ENCODE data around the gene GPR137C. TPM values are rescaled to one million over a fixed set of nuclear protein-coding genes. Genes with fewer than 3 reads are reported as not detected.

Gene GPR137C
- total and polyA plus RNA-seq, 2 of the 8 experiments (the other 6 are each of a cell fraction or from before 2014, with no cell fraction given) = 2.7 to 4.3 TPM

DNA sequence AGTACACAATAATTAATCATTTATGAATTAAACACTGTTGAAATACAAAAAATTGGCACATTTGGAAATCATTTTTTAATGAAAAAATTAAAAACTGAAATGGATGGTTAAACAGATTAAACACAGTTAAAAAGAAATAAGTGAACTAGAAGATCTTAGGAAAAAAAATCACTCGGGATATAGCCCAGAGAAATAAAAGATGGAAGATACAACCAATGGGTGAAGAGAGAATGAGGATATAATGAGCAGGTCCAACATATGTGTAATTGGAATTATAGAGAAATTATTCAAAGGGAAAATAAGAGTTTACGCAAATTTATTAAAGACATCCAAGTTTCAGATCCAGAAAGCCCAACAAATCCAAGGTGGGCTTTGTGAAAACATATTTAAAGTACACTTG is 6.1 kb downstream of the GPR137C start:
- H3K14ac ChIP-seq (ENCODE audit: insufficient read length) = no peak overlapping the region
- H3K9ac ChIP-seq (replicated peaks in 1 of 4; ENCODE audit: extremely low read depth in 1 of 4, low read depth in 3 of 4, low read length in 3 of 4) = no peak overlapping the region
- H4K20me1 ChIP-seq (replicated peaks in 1 of 2; ENCODE audit: control insufficient read depth in 1 of 2, insufficient read depth in 2 of 2, low read length in 2 of 2) = peaks cover 0 to 1% of the 10 kb centered on the region in 2 experiments
- no peak overlapping the region for H2BK12ac ChIP-seq (ENCODE audit: low read depth, low read length)
- FAIRE-seq (no peak), DNase-seq (ENCODE audit: low read depth in 1 of 2, low spot score in 2 of 2) (no peak)
- no peaks in the 10 kb centered on the region for H3K9me3 ChIP-seq (ENCODE audit: insufficient read depth in 2 of 2, low read depth in 1 of 2, low read length in 1 of 2)
- no peak overlapping the region for H3K18ac ChIP-seq (ENCODE audit: extremely low read depth, low read length)
- no peak overlapping the region for H2AK5ac ChIP-seq (ENCODE audit: low read depth, low read length)
- H2BK5ac ChIP-seq (ENCODE audit: low read depth, low read length) = no peak overlapping the region
- no peak overlapping the region for H3K56ac ChIP-seq (replicated peaks; ENCODE audit: insufficient read length, low read depth, low read length)
- ChIA-PET POLR2A (ENCODE audit: partially characterized antibody) (no interaction called here), CTCF (ENCODE audit: partially characterized antibody) (no interaction called here)
- H3K23me2 ChIP-seq (ENCODE audit: low read depth, low read length) = peaks cover 4% of the 10 kb centered on the region; the same call in 1 of the 2 replicates
- H2BK120ac ChIP-seq (replicated peaks; ENCODE audit: low read depth, low read length) = no peak overlapping the region
- no peaks in the 10 kb centered on the region for H3K36me3 ChIP-seq (ENCODE audit: control insufficient read depth in 2 of 4, insufficient read depth in 4 of 4, low read length in 3 of 4)
- H3K4me2 ChIP-seq (ENCODE audit: insufficient read depth in 1 of 2, low read depth in 2 of 2, low read length in 2 of 2) = no peak overlapping the region
- no peak overlapping the region for H3K27ac ChIP-seq (ENCODE audit: low read depth, low read length)
- no peak overlapping the region for H3K23ac ChIP-seq (ENCODE audit: insufficient read length)
- no peak overlapping the region for H2AFZ ChIP-seq (ENCODE audit: low read length)
- H3K27me3 ChIP-seq (replicated peaks in 1 of 4; ENCODE audit: control insufficient read depth in 3 of 4, extremely low read depth in 1 of 4, insufficient read depth in 3 of 4, low read length in 3 of 4) = no peaks in the 10 kb centered on the region; a peak in 1 of 7 replicates
- H4K5ac ChIP-seq (ENCODE audit: insufficient read length, low read depth, low read length) = no peak overlapping the region
- peaks cover 0 to 1% (median 0%) of the 10 kb centered on the region in 4 experiments; a peak in 3 of 7 replicates for H3K4me1 ChIP-seq (replicated peaks in 1 of 4; ENCODE audit: control insufficient read depth in 3 of 4, insufficient read depth in 4 of 4, low read length in 3 of 4)
- 0 out of 4 replicates have a peak, but pooled peaks cover 0 to 8% of the 10 kb centered on the region in 2 experiments for H3K79me2 ChIP-seq (ENCODE audit: control insufficient read depth in 1 of 2, insufficient read depth in 2 of 2, low read length in 2 of 2)
- no peak overlapping the region for H2BK20ac ChIP-seq (ENCODE audit: low read length)
- H4K8ac ChIP-seq (ENCODE audit: extremely low read depth, insufficient read depth, low read length) = no peak overlapping the region
- H3K79me1 ChIP-seq (ENCODE audit: low read depth, low read length) = no peaks in the 10 kb centered on the region
- no peak overlapping the region for H3K4ac ChIP-seq (replicated peaks; ENCODE audit: insufficient read length, low read depth, low read length)
- WGBS, 2 experiments (ENCODE audit: extremely low coverage in 1 of 2, insufficient coverage in 1 of 2, insufficient read length in 1 of 2, insufficient replicate concordance in 2 of 2, low coverage in 1 of 2, low lambda C conversion rate in 2 of 2, missing lambda C conversion rate in 1 of 2) = 87% methylated on average over 2 of the region's 2 CpGs; no CpG with 5 or more reads in 1 of the 2 experiments
- no peak overlapping the region for H4K91ac ChIP-seq (replicated peaks; ENCODE audit: insufficient read length, low read length)
- no peak overlapping the region for H3K4me3 ChIP-seq (ENCODE audit: extremely low read depth in 1 of 4, insufficient read depth in 2 of 4, low read depth in 3 of 4, low read length in 4 of 4)
- H2BK15ac ChIP-seq (ENCODE audit: low read length) = no peak overlapping the region
- TF ChIP-seq KDM1A (IDR thresholded peaks at IDR 0.05; ENCODE audit: borderline replicate concordance, low read length) (no peak), YY1 (IDR thresholded peaks at IDR 0.05; ENCODE audit: low read depth, low read length) (no peak), ASH2L (IDR thresholded peaks at IDR 0.05; ENCODE audit: low read length) (no peak), NRF1 (IDR thresholded peaks at IDR 0.05; ENCODE audit: low read depth, low read length) (no peak), GABPA (IDR thresholded peaks at IDR 0.05; ENCODE audit: borderline replicate concordance, insufficient read depth, low read length) (no peak), CEBPB (IDR thresholded peaks at IDR 0.05; ENCODE audit: low read depth, low read length) (no peak), KDM5A (IDR thresholded peaks at IDR 0.05; ENCODE audit: low read length) (no peak), TEAD4 (IDR thresholded peaks at IDR 0.05; ENCODE audit: low read depth, low read length) (no peak), SUZ12 (IDR thresholded peaks at IDR 0.05; ENCODE audit: low read length) (no peak), CHD1 (IDR thresholded peaks at IDR 0.05; ENCODE audit: low read depth, low read length) (no peak), POLR2A (IDR thresholded peaks at IDR 0.05; ENCODE audit: control extremely low read depth in 1 of 2, low read depth in 2 of 2, low read length in 2 of 2) (no peak), HDAC6 (IDR thresholded peaks at IDR 0.05; ENCODE audit: low read depth, low read length) (no peak)
